22Rv1 (cell line): ENCODE measurements around the gene DTHD1.

Experiments used
- CTCF ChIP-seq: fragments of 450-650 bp; IDR thresholded peaks from 2 replicates; pipeline ENCODE4 v1.5.1; 2017; ENCODE audit warnings: mild to moderate bottlenecking
- ZFX ChIP-seq: fragments of 450-650 bp; IDR thresholded peaks from 2 replicates; pipeline ENCODE4 v1.6.1; 2017; ENCODE audit warnings: antibody characterized with exemption, borderline replicate concordance

- no peak for TF ChIP-seq CTCF
- TF ChIP-seq ZFX = no peak
Observed at GRCh38 chr4:36330796-36331195, 49.4 kb downstream of the DTHD1 start.
